Liver (tissue), 3 donors: ENCODE measurements around the gene L3MBTL3.

ENCODE experiments used
- ATF3 ChIP-seq: IDR thresholded peaks from 2 replicates; pipeline ENCODE4 v1.6.1; 2016; ENCODE audit warnings: antibody characterized with exemption
- CTCF ChIP-seq: fragments of 150-350 bp; IDR thresholded peaks from 2 replicates; pipeline ENCODE4 v1.5.1; 2017; ENCODE audit warnings: improper control_type of control experiment, low read depth, low read length; ENCODE audit not compliant: missing input control
- GABPA ChIP-seq, 2 donors: IDR thresholded peaks in 1 of 2; conservative IDR thresholded peaks in 1 of 2; 2 replicates each; pipeline ENCODE4 v1.6.1; 2016; ENCODE audit warnings: antibody characterized with exemption in 2 of 2, mild to moderate bottlenecking in 1 of 2, moderate library complexity in 1 of 2
- HNF4G ChIP-seq: IDR thresholded peaks from 2 replicates; pipeline ENCODE4 v1.6.1; 2016; ENCODE audit warnings: antibody characterized with exemption
- JUND ChIP-seq, 2 donors: IDR thresholded peaks; 2 replicates each; pipeline ENCODE4 v1.6.1; 2016; ENCODE audit warnings: antibody characterized with exemption in 2 of 2
- MAX ChIP-seq: IDR thresholded peaks from 2 replicates; pipeline ENCODE4 v1.6.1; 2016; ENCODE audit warnings: antibody characterized with exemption
- RAD21 ChIP-seq, 2 donors: IDR thresholded peaks; 2 replicates each; pipeline ENCODE4 v1.6.1; 2016; ENCODE audit warnings: antibody characterized with exemption in 2 of 2, mild to moderate bottlenecking in 2 of 2
- REST ChIP-seq: IDR thresholded peaks from 2 replicates; pipeline ENCODE4 v1.6.1; 2016; ENCODE audit warnings: antibody characterized with exemption, mild to moderate bottlenecking
- RXRA ChIP-seq, 2 donors: IDR thresholded peaks; 2 replicates each; pipeline ENCODE4 v1.6.1; 2017 to 2018; ENCODE audit warnings: antibody characterized with exemption in 2 of 2, mild to moderate bottlenecking in 1 of 2
- SP1 ChIP-seq: IDR thresholded peaks from 2 replicates; pipeline ENCODE4 v1.6.1; 2018; ENCODE audit warnings: antibody characterized with exemption, mild to moderate bottlenecking
- TAF1 ChIP-seq: conservative IDR thresholded peaks from 2 replicates; pipeline ENCODE4 v1.6.1; 2016; ENCODE audit warnings: antibody characterized with exemption, mild to moderate bottlenecking
- YY1 ChIP-seq: IDR thresholded peaks from 2 replicates; pipeline ENCODE4 v1.6.1; 2016; ENCODE audit warnings: antibody characterized with exemption, mild to moderate bottlenecking
- ZBTB33 ChIP-seq: IDR thresholded peaks from 2 replicates; pipeline ENCODE4 v1.6.1; 2016; ENCODE audit warnings: antibody characterized with exemption
- donor health status: healthy.
- donor health status: healthy.

GRCh38 chr6:130093546-130093945 lies 75.2 kb downstream of the L3MBTL3 start:
- no peak for TF ChIP-seq CTCF
- no peak for TF ChIP-seq RAD21 (IDR thresholded peaks at IDR 0.05)
- no peak for TF ChIP-seq ZBTB33
- no peak for TF ChIP-seq JUND (IDR thresholded peaks at IDR 0.05)
- TF ChIP-seq MAX = no peak
- TF ChIP-seq TAF1 = no peak
- no peak for TF ChIP-seq SP1
- TF ChIP-seq YY1 = no peak
- no peak for TF ChIP-seq ATF3
- no peak for TF ChIP-seq REST
- no peak for TF ChIP-seq HNF4G
- no peak for TF ChIP-seq GABPA (IDR thresholded peaks at IDR 0.05 in 1 of 2, conservative IDR thresholded peaks at IDR 0.05 in 1 of 2)
- TF ChIP-seq RXRA (IDR thresholded peaks at IDR 0.05) = no peak
